ENCODE data around the gene SLC66A2.

DNA sequence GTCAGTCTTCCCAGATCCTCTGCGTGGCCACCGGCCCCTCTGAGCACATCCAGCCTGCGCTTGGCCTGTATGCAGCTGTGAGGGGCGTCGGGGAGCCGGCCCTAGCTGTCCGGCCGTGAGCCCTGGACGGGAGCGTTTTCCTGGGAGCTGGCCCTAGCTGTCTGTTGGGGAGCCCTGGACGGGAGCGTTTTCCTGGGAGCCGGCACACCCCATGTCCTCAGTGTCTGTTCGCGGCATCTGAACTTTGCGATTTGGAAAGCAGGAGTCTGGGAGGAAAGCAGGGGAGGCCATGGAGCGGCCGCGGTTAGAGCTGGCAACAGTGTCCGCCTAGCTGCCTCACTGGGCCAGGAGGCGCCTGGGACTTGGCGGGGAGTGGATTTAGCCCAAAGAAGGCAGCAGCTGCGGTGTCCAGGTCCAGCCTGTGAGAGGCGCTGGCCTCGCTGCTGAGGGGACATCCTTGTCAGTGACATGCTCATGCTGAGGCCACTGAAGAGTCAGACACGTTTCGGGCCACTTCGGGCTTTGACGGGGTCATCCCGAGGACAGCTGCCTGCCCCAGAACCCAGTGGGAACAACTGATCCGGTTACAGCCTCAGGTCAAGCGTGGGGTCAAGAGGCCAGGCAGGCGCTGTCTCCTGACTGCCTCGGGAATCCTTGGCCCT, 77.9 kb downstream of the SLC66A2 start:
- TF ChIP-seq EZH2 (IDR thresholded peaks at IDR 0.05; ENCODE audit: insufficient read depth, poor library complexity, severe bottlenecking) = no peak
- no peak for TF ChIP-seq EZH2phosphoT487 (IDR thresholded peaks at IDR 0.05; ENCODE audit: insufficient read depth, low read depth)

All from GM23248 (cell line).